Measurements from ENCODE around the gene RFESD. TPM values are rescaled to one million over a fixed set of nuclear protein-coding genes. Genes with fewer than 3 reads are reported as not detected.
A peak's percentile ranks its signal among the peaks of the same experiment; 100 is the strongest.

RFESD gene
- polyA plus RNA-seq, 1 of the 3 experiments (the other 2 are of a cell fraction): 1.8 TPM

- no peak overlapping the region for H3K9ac ChIP-seq
- H3K79me2 ChIP-seq (ENCODE audit: insufficient read depth): no peaks in the 10 kb centered on the region
- H3K27ac ChIP-seq (ENCODE audit: low read depth in 2 of 2, low read length in 1 of 2): no peak overlapping the region
- no peak for DNase-seq
- no peaks in the 10 kb centered on the region for H3K9me3 ChIP-seq
- no peaks in the 10 kb centered on the region for H3K4me1 ChIP-seq (ENCODE audit: control insufficient read depth in 1 of 2, insufficient read depth in 2 of 2, low read depth in 1 of 2, low read length in 1 of 2)
- ChIA-PET CTCF (interaction anchor here (1.8 kb wide), 1 partner anchor 143 kb away, joined by 3 read pairs; no protein-coding TSS in a partner anchor), POLR2A (no interaction called here)
- H3K27me3 ChIP-seq (ENCODE audit: insufficient read depth): no peaks in the 10 kb centered on the region
- TF ChIP-seq, protein P1, sequence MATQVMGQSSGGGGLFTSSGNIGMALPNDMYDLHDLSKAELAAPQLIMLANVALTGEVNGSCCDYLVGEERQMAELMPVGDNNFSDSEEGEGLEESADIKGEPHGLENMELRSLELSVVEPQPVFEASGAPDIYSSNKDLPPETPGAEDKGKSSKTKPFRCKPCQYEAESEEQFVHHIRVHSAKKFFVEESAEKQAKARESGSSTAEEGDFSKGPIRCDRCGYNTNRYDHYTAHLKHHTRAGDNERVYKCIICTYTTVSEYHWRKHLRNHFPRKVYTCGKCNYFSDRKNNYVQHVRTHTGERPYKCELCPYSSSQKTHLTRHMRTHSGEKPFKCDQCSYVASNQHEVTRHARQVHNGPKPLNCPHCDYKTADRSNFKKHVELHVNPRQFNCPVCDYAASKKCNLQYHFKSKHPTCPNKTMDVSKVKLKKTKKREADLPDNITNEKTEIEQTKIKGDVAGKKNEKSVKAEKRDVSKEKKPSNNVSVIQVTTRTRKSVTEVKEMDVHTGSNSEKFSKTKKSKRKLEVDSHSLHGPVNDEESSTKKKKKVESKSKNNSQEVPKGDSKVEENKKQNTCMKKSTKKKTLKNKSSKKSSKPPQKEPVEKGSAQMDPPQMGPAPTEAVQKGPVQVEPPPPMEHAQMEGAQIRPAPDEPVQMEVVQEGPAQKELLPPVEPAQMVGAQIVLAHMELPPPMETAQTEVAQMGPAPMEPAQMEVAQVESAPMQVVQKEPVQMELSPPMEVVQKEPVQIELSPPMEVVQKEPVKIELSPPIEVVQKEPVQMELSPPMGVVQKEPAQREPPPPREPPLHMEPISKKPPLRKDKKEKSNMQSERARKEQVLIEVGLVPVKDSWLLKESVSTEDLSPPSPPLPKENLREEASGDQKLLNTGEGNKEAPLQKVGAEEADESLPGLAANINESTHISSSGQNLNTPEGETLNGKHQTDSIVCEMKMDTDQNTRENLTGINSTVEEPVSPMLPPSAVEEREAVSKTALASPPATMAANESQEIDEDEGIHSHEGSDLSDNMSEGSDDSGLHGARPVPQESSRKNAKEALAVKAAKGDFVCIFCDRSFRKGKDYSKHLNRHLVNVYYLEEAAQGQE (IDR thresholded peaks at IDR 0.05; ENCODE audit: low read depth, low read length): no peak
- TF ChIP-seq CTCF (IDR thresholded peaks at IDR 0.05): no peak
- no peak for TF ChIP-seq RFX5 (IDR thresholded peaks at IDR 0.05; ENCODE audit: low read length)
- no peak for TF ChIP-seq RCOR1 (IDR thresholded peaks at IDR 0.05; ENCODE audit: low read length)
- TF ChIP-seq YY1 (IDR thresholded peaks at IDR 0.05; ENCODE audit: low read depth): no peak
- no peak for TF ChIP-seq CHD2 (IDR thresholded peaks at IDR 0.05; ENCODE audit: low read length, partially characterized antibody)
- no peak for TF ChIP-seq NFIC (IDR thresholded peaks at IDR 0.05; ENCODE audit: borderline replicate concordance)
- no peak for TF ChIP-seq USF1 (IDR thresholded peaks at IDR 0.05; ENCODE audit: borderline replicate concordance, low read depth)
- no peak for TF ChIP-seq RAD21 (IDR thresholded peaks at IDR 0.05; ENCODE audit: low read length)
- TF ChIP-seq MEF2A (IDR thresholded peaks at IDR 0.05; ENCODE audit: borderline replicate concordance, low read depth): no peak
- no peak for TF ChIP-seq MXI1 (IDR thresholded peaks at IDR 0.05; ENCODE audit: low read depth, low read length)
- TF ChIP-seq TEAD4 (IDR thresholded peaks at IDR 0.05; ENCODE audit: borderline replicate concordance, insufficient read depth): no peak
- no peaks in the 10 kb centered on the region for H3K9me2 ChIP-seq
- no peaks in the 10 kb centered on the region for H3K36me3 ChIP-seq (replicated peaks in 1 of 2; ENCODE audit: control insufficient read depth in 1 of 2, insufficient read depth in 2 of 2, low read length in 1 of 2)
- peak overlapping the region; percentile 17; the same call in 1 of the 2 replicates for H2AFZ ChIP-seq (ENCODE audit: low read depth)
- H3K4me2 ChIP-seq: no peak overlapping the region
- 36% methylated on average over 3 of the region's 3 CpGs for WGBS (ENCODE audit: low lambda C conversion rate)
- no peaks in the 10 kb centered on the region for H4K20me1 ChIP-seq (ENCODE audit: insufficient read depth)
- no peak overlapping the region for H3K4me3 ChIP-seq (ENCODE audit: low read depth in 2 of 2, low read length in 1 of 2)
- no peaks in the 10 kb centered on the region for H3F3A ChIP-seq (replicated peaks; ENCODE audit: insufficient read depth)
Measured at GRCh38 chr5:95638632-95639031, 7.9 kb upstream of the RFESD start.
